Measurements from ENCODE around the gene KARS1.
A peak's percentile ranks its signal among the peaks of the same experiment; 100 is the strongest.

KARS1 gene

GRCh38 chr16:75627851-75628250 is 19.6 kb downstream of the KARS1 start:
- no peak overlapping the region for H3K4me3 ChIP-seq (ENCODE audit: low read depth, low read length)
- no peak for TF ChIP-seq CTCF (conservative IDR thresholded peaks at IDR 0.05; ENCODE audit: low read depth, low read length)
- peak; percentile 76 for DNase-seq (ENCODE audit: low read depth)

- H3K4me3 ChIP-seq (ENCODE audit: low read depth, low read length), result no peak overlapping the region
These were observed 20.7 kb downstream of the KARS1 start for GRCh38 chr16:75626806-75627205.

GRCh38 chr16:75624921-75625334 is 22.5 kb downstream of the KARS1 start:
- no peak overlapping the region for H3K4me3 ChIP-seq (ENCODE audit: low read depth, low read length)
- no peak for TF ChIP-seq CTCF (conservative IDR thresholded peaks at IDR 0.05; ENCODE audit: low read depth, low read length)
- peak; percentile 52 for DNase-seq (ENCODE audit: low read depth)

More at GRCh38 chr16:75626806-75627205, 20.7 kb downstream of the KARS1 start:
- no peak for TF ChIP-seq CTCF (conservative IDR thresholded peaks at IDR 0.05; ENCODE audit: low read depth, low read length)
- DNase-seq (ENCODE audit: low read depth), result no peak

- peak; percentile 99 for DNase-seq (ENCODE audit: low read depth)
- no peak for TF ChIP-seq CTCF (conservative IDR thresholded peaks at IDR 0.05; ENCODE audit: low read depth, low read length)
- peak within 1 kb of the TSS; percentile 82 for H3K4me3 ChIP-seq (ENCODE audit: low read depth, low read length)
These were observed 24.5 kb downstream of the KARS1 start, which contains the start of gene ADAT1 for GRCh38 chr16:75622761-75623605. ADAT1 (minus strand) TSS chr16:75623281; CDS start chr16:75620799, 2,482 bp downstream.

GRCh38 chr16:75621170-75621477 is 26.3 kb downstream of the KARS1 start:
- peak; percentile 71 for DNase-seq (ENCODE audit: low read depth)
- no peak overlapping the region for H3K4me3 ChIP-seq (ENCODE audit: low read depth, low read length)
- TF ChIP-seq CTCF (conservative IDR thresholded peaks at IDR 0.05; ENCODE audit: low read depth, low read length), result peak; percentile 66

- DNase-seq (ENCODE audit: low read depth), result no peak
- no peak overlapping the region for H3K4me3 ChIP-seq (ENCODE audit: low read depth, low read length)
- no peak for TF ChIP-seq CTCF (conservative IDR thresholded peaks at IDR 0.05; ENCODE audit: low read depth, low read length)
These were observed 26.9 kb downstream of the KARS1 start for GRCh38 chr16:75620326-75621169.
